Uterus (tissue), 2 donors: ENCODE data around the gene RIPPLY3.

ENCODE experiments used
- CTCF ChIP-seq, 4 experiments: fragments of 200-600 bp in 2 of 4; fragments of 450-650 bp in 2 of 4; sonication (generic) in 2 of 4; IDR thresholded peaks; one replicate each; pipeline ENCODE4 v1.5.1; 2016 to 2019; ENCODE audit warnings: antibody characterized with exemption in 4 of 4, mild to moderate bottlenecking in 2 of 4, moderate library complexity in 1 of 4
- POLR2A ChIP-seq, 2 donors: fragments of 450-650 bp; IDR thresholded peaks; one replicate each; pipeline ENCODE4 v1.6.1; 2016; ENCODE audit warnings: antibody characterized with exemption in 2 of 2, mild to moderate bottlenecking in 1 of 2, moderate library complexity in 1 of 2

DNA sequence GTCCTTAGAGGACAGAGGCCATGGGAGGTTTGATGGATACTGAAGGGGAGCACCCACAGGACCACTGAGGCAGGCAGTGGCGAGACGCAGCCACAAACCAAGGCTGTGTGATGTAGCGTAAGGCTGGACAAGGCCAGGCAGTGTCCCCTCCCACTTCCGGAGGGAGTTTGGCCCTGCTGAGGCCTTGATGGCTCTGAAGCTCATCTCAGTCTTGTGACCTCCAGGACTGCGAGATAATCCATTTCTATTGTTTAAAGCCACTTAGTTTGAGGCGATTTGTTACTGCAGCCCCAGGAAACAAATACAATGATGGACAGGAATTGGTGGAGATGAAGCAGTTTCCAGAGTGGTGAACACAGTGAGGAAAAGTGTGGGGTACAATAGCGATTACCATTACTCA lies 51.1 kb downstream of the RIPPLY3 start:
- TF ChIP-seq CTCF (IDR thresholded peaks at IDR 0.05) (no peak), POLR2A (IDR thresholded peaks at IDR 0.05) (no peak)
